ENCODE data around the gene GSE1. TPM values are rescaled to one million over a fixed set of nuclear protein-coding genes. Genes with fewer than 3 reads are reported as not detected.

The GSE1 gene
- total RNA-seq, 1 experiment from 2014 or later: 97.5 TPM

GRCh38 chr16:85611194-85611443 lies 2.0 kb upstream of the GSE1 start:
- H3K9me3 ChIP-seq (ENCODE audit: control insufficient read depth, insufficient read depth, low read depth, low read length): no peaks in the 10 kb centered on the region
- H3K4me1 ChIP-seq (ENCODE audit: control insufficient read depth, insufficient read depth, low read length): peaks cover 42% of the 10 kb centered on the region
- TF ChIP-seq CTCF (IDR thresholded peaks at IDR 0.05) (no peak), TCF7L2 (IDR thresholded peaks at IDR 0.05; ENCODE audit: low read depth, low read length) (no peak), POLR2AphosphoS5 (IDR thresholded peaks at IDR 0.05; ENCODE audit: low read depth, low read length) (no peak), SIN3A (IDR thresholded peaks at IDR 0.05; ENCODE audit: borderline replicate concordance, insufficient read depth, low read depth, low read length) (no peak)
- TF ChIP-seq, protein P1, sequence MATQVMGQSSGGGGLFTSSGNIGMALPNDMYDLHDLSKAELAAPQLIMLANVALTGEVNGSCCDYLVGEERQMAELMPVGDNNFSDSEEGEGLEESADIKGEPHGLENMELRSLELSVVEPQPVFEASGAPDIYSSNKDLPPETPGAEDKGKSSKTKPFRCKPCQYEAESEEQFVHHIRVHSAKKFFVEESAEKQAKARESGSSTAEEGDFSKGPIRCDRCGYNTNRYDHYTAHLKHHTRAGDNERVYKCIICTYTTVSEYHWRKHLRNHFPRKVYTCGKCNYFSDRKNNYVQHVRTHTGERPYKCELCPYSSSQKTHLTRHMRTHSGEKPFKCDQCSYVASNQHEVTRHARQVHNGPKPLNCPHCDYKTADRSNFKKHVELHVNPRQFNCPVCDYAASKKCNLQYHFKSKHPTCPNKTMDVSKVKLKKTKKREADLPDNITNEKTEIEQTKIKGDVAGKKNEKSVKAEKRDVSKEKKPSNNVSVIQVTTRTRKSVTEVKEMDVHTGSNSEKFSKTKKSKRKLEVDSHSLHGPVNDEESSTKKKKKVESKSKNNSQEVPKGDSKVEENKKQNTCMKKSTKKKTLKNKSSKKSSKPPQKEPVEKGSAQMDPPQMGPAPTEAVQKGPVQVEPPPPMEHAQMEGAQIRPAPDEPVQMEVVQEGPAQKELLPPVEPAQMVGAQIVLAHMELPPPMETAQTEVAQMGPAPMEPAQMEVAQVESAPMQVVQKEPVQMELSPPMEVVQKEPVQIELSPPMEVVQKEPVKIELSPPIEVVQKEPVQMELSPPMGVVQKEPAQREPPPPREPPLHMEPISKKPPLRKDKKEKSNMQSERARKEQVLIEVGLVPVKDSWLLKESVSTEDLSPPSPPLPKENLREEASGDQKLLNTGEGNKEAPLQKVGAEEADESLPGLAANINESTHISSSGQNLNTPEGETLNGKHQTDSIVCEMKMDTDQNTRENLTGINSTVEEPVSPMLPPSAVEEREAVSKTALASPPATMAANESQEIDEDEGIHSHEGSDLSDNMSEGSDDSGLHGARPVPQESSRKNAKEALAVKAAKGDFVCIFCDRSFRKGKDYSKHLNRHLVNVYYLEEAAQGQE (IDR thresholded peaks at IDR 0.05; ENCODE audit: insufficient read depth in 1 of 2, low read depth in 2 of 2, low read length in 1 of 2): no peak
- H3K27me3 ChIP-seq (ENCODE audit: control insufficient read depth, insufficient read depth, low read length): no peaks in the 10 kb centered on the region
- peak overlapping the region; percentile 60 to 63 for H3K4me3 ChIP-seq (ENCODE audit: low read depth in 2 of 2, low read length in 2 of 2)
- CTCF ChIA-PET: interaction anchor here (0.6 to 2.2 kb wide), 4 partner anchors 48 to 358 kb away, joined by 3 to 7 read pairs (median 4); no protein-coding TSS in a partner anchor
- peak overlapping the region; percentile 84 for H3K27ac ChIP-seq (ENCODE audit: low read length)
- POLR2A ChIA-PET: interaction anchor here (0.7 kb wide), 1 partner anchor 39 kb away, joined by 3 read pairs; no protein-coding TSS in a partner anchor
- no peaks in the 10 kb centered on the region; the same call in 1 of the 2 replicates for H3K36me3 ChIP-seq (ENCODE audit: control insufficient read depth, insufficient read depth, low read length)
- no TSS peak for BruUV-seq (replicated peaks)
- DNase-seq (ENCODE audit: low read depth, low spot score) (no peak), ATAC-seq (peak; percentile 2; the same call in 1 of the 2 replicates)
- in situ Hi-C loops (cut with HindIII; ENCODE audit: low pct_unique_long_range_greater_than_20kb, low sequenced_read_pairs): no loop called here
- intact Hi-C loops (cut with micrococcal nuclease; ENCODE audit: unreplicated experiment): loop anchor here (5.0 to 10.0 kb wide), 2 partner anchors 54 to 186 kb away; no protein-coding TSS in a partner anchor

DNA sequence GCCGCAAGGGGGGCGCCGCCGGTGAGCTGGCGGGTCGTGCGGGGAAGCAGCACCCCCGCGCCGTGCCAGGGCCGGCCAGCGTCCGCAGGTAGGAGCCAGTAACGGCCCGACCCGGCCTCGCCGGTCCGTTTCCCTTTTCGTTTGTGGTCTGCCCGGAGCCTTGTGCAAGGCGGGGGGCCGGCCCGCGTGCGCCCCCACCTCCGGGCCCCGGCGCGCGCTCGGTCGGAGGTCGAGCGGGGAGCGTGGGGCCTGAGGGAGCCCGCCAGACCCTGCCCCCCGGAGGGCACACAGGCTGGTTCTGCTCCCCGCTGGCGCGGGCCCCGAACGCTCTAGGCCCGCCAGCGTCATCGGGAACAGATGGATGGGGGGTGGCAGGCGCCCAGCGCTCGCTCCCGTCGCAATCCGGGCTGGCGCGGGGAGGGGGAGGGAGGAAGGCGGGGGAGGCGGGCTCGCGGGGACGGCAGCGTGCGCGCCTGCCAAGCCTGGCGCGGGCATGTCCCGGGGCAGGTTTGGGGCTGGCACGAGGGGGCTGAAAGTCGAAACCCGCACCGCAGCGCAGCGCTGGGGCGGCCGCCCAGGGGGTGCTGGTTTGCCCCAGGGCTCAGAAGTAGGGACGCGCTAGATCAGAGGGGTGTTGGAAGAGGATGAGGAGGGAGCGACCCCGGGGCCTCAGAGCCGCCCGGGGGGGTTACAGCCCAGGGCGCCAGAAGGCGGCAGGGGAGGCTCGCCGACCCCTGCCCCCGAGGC lies 1.5 kb upstream of the GSE1 start:
- DNase-seq (ENCODE audit: low read depth, low spot score) (no peak), ATAC-seq (peak; percentile 36)
- H3K36me3 ChIP-seq (ENCODE audit: control insufficient read depth, insufficient read depth, low read length): no peaks in the 10 kb centered on the region; the same call in 1 of the 2 replicates
- BruUV-seq (replicated peaks): no TSS peak
- ChIA-PET POLR2A (interaction anchor here (0.6 kb wide), 2 partner anchors 46 to 55 kb away, joined by 3 to 6 read pairs; no protein-coding TSS in a partner anchor), CTCF (interaction anchor here (2.2 kb wide), 1 partner anchor 48 kb away, joined by 7 read pairs; no protein-coding TSS in a partner anchor)
- TF ChIP-seq, protein P1 (IDR thresholded peaks at IDR 0.05; ENCODE audit: insufficient read depth in 1 of 2, low read depth in 2 of 2, low read length in 1 of 2): no peak
- TF ChIP-seq CTCF (IDR thresholded peaks at IDR 0.05) (no peak), SIN3A (IDR thresholded peaks at IDR 0.05; ENCODE audit: borderline replicate concordance, insufficient read depth, low read depth, low read length) (peak; percentile 34; the same call in 1 of the 2 replicates)
- peak overlapping the region; percentile 60 to 63 for H3K4me3 ChIP-seq (ENCODE audit: low read depth in 2 of 2, low read length in 2 of 2)
- H3K9me3 ChIP-seq (ENCODE audit: control insufficient read depth, insufficient read depth, low read depth, low read length): no peaks in the 10 kb centered on the region
- peaks cover 42% of the 10 kb centered on the region for H3K4me1 ChIP-seq (ENCODE audit: control insufficient read depth, insufficient read depth, low read length)
- in situ Hi-C loops (cut with HindIII; ENCODE audit: low pct_unique_long_range_greater_than_20kb, low sequenced_read_pairs) (no loop called here), intact Hi-C loops (cut with micrococcal nuclease; ENCODE audit: unreplicated experiment) (loop anchor here (5.0 to 10.0 kb wide), 2 partner anchors 54 to 187 kb away; no protein-coding TSS in a partner anchor)
- H3K27ac ChIP-seq (ENCODE audit: low read length): peak overlapping the region; percentile 63; the same call in 1 of the 2 replicates
- no peaks in the 10 kb centered on the region for H3K27me3 ChIP-seq (ENCODE audit: control insufficient read depth, insufficient read depth, low read length)
